Tibial nerve (tissue), 4 donors: ENCODE measurements around the gene SERPINE1. TPM values are rescaled to one million over a fixed set of nuclear protein-coding genes. Genes with fewer than 3 reads are reported as not detected.

ENCODE experiments used
- DNase-seq, 2 donors: peaks; one replicate each; pipeline ENCODE4 v3.0.0-alpha.2; 2019; ENCODE audit warnings: low spot score in 2 of 2
- H3K27ac ChIP-seq, 4 donors: fragments of 200-600 bp; sonication (generic) in 3 of 4; one replicate each; pipeline ENCODE4 v1.5.1; 2017 to 2019; ENCODE audit warnings: mild to moderate bottlenecking in 1 of 4
- H3K27me3 ChIP-seq, 2 donors: fragments of 200-600 bp; sonication (generic) in 1 of 2; one replicate each; pipeline versions ENCODE4 v1.5.1 to v1.6.0; 2017 to 2019
- H3K36me3 ChIP-seq, 3 donors: fragments of 200-600 bp; sonication (generic); one replicate each; pipeline ENCODE4 v1.5.1; 2018 to 2019
- H3K4me1 ChIP-seq, 4 donors: fragments of 200-600 bp; sonication (generic) in 3 of 4; one replicate each; pipeline ENCODE4 v1.5.1; 2017 to 2019
- H3K4me3 ChIP-seq, 4 donors: fragments of 200-600 bp; sonication (generic) in 3 of 4; one replicate each; pipeline ENCODE4 v1.5.1; 2017 to 2019; ENCODE audit warnings: mild to moderate bottlenecking in 1 of 4, moderate library complexity in 1 of 4
- H3K9me3 ChIP-seq, 4 donors: fragments of 200-600 bp; sonication (generic) in 3 of 4; one replicate each; pipeline ENCODE4 v1.5.1; 2017 to 2019
- CTCF ChIP-seq, 5 experiments: fragments of 200-600 bp in 3 of 5; fragments of 450-650 bp in 2 of 5; sonication (generic) in 3 of 5; IDR thresholded peaks; one replicate each; pipeline ENCODE4 v1.5.1; 2016 to 2019; ENCODE audit warnings: antibody characterized with exemption in 5 of 5, mild to moderate bottlenecking in 3 of 5, moderate library complexity in 2 of 5
- EP300 ChIP-seq, 2 donors: sonication (generic); formaldehyde crosslinking; IDR thresholded peaks; one replicate each; pipeline ENCODE4 v1.6.1; 2017; ENCODE audit warnings: antibody characterized with exemption in 2 of 2, mild to moderate bottlenecking in 1 of 2
- POLR2A ChIP-seq, 2 donors: fragments of 450-650 bp; IDR thresholded peaks; one replicate each; pipeline ENCODE4 v1.6.1; 2017; ENCODE audit warnings: antibody characterized with exemption in 2 of 2, mild to moderate bottlenecking in 2 of 2, moderate library complexity in 2 of 2
- WGBS, 2 donors: methylation state at CpG; one replicate each; pipeline ENCODE4 v1.1.5; 2018; 5-methylcytosine and 5-hydroxymethylcytosine counted together
- total RNA-seq, 4 donors: library from RNA; depleted of rRNA; stranded (reverse); fragments of >200 nt; gene quantifications; one replicate each; pipeline ENCODE4 v1.1.0, GENCODE V29; 2016

SERPINE1 gene
- total RNA-seq, 4 donors from 2014 or later = 3.3 to 13.9 (median 8.1) TPM

- Histone ChIP-seq H3K4me1 (peaks cover 0 to 48% (median 28%) of the 10 kb centered on the region in 4 donors), H3K27ac (no peak overlapping the region), H3K27me3 (peaks cover 7 to 79% of the 10 kb centered on the region in 2 donors), H3K36me3 (peaks cover 3 to 40% (median 6%) of the 10 kb centered on the region in 3 donors), H3K4me3 (peak overlapping the region in 3 of 4 donors; percentile 1 to 44 (median 33)), H3K9me3 (no peaks in the 10 kb centered on the region)
- DNase-seq = no peak
- TF ChIP-seq CTCF (IDR thresholded peaks at IDR 0.05) (no peak), EP300 (IDR thresholded peaks at IDR 0.05) (no peak), POLR2A (IDR thresholded peaks at IDR 0.05) (no peak)
- 2 to 3% methylated on average over 10 to 41 of the region's 74 CpGs for WGBS, 2 donors
Measured at GRCh38 chr7:101162551-101163278, 35.8 kb downstream of the SERPINE1 start.

GRCh38 chr7:101163279-101164070 is 36.6 kb downstream of the SERPINE1 start:
- Histone ChIP-seq H3K9me3 (no peaks in the 10 kb centered on the region), H3K36me3 (peaks cover 3 to 32% (median 6%) of the 10 kb centered on the region in 3 donors), H3K27ac (no peak overlapping the region), H3K4me1 (peaks cover 0 to 48% (median 28%) of the 10 kb centered on the region in 4 donors), H3K27me3 (peaks cover 7 to 87% of the 10 kb centered on the region in 2 donors), H3K4me3 (peak overlapping the region; percentile 1 to 44 (median 24))
- no peak for DNase-seq
- WGBS, 2 donors = 1% methylated on average over 39 to 74 of the region's 92 CpGs
- TF ChIP-seq EP300 (IDR thresholded peaks at IDR 0.05) (no peak), CTCF (IDR thresholded peaks at IDR 0.05) (no peak), POLR2A (IDR thresholded peaks at IDR 0.05) (no peak)

- Histone ChIP-seq H3K9me3 (no peaks in the 10 kb centered on the region), H3K36me3 (peaks cover 3 to 24% (median 4%) of the 10 kb centered on the region in 3 donors), H3K4me3 (peak overlapping the region in 1 of 4 donors; percentile 44), H3K4me1 (peaks cover 0 to 51% (median 28%) of the 10 kb centered on the region in 4 donors), H3K27me3 (peaks cover 7 to 95% of the 10 kb centered on the region in 2 donors), H3K27ac (no peak overlapping the region)
- DNase-seq = no peak
- WGBS, 2 donors = 2 to 3% methylated on average over 55 to 73 of the region's 75 CpGs
- no peak for TF ChIP-seq CTCF (IDR thresholded peaks at IDR 0.05)
- no peak for TF ChIP-seq EP300 (IDR thresholded peaks at IDR 0.05)
- TF ChIP-seq POLR2A (IDR thresholded peaks at IDR 0.05) = no peak
Measured at GRCh38 chr7:101164071-101164840, 37.4 kb downstream of the SERPINE1 start.

GRCh38 chr7:101165075-101165957 is 38.4 kb downstream of the SERPINE1 start, which contains the start of gene VGF:
TSS of gene VGF (minus strand) at chr7:101165569. CDS start at chr7:101164843, 726 bp downstream.
- Histone ChIP-seq H3K9me3 (no peaks in the 10 kb centered on the region), H3K4me1 (peaks cover 0 to 62% (median 35%) of the 10 kb centered on the region in 4 donors), H3K36me3 (peaks cover 0 to 14% (median 1%) of the 10 kb centered on the region in 3 donors), H3K4me3 (peak within 1 kb of the TSS in 1 of 4 donors; percentile 44), H3K27me3 (peaks cover 7 to 97% of the 10 kb centered on the region in 2 donors), H3K27ac (no peak within 1 kb of the TSS)
- 5% methylated on average over 35 to 56 of the region's 74 CpGs for WGBS, 2 donors
- TF ChIP-seq EP300 (IDR thresholded peaks at IDR 0.05) = peak; percentile 74 to 81
- TF ChIP-seq POLR2A (IDR thresholded peaks at IDR 0.05) = no peak
- no peak for TF ChIP-seq CTCF (IDR thresholded peaks at IDR 0.05)
- peak; percentile 78 to 84 for DNase-seq
